GM18526 (cell line): ENCODE data around the gene STX8.

Source experiments
- POLR2A ChIP-seq: IDR thresholded peaks from 3 replicates; pipeline ENCODE4 v1.6.1; 2011; ENCODE audit not compliant: insufficient read length; ENCODE audit errors: extremely low read depth

The STX8 gene

DNA sequence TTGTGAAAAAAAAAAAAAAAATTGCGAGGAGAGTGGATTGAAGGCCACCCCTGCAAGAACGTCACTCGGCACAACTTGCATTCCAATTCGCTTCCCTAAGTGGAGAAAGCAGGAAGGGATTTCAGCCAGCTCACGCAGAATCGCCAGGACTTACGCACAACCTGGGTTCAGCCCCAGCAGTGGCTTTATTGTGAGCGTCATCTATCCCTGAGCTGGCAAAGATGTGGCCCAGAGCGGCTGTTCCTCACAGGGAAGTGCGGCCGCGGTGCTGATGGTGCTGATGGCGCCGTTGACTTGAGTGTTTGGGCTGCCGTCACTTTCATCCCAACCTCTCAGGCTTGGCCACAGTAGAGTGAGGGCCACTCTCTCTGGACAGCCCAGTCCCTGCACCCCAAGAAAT lies 356.7 kb downstream of the STX8 start:
- TF ChIP-seq POLR2A, result no peak

DNA sequence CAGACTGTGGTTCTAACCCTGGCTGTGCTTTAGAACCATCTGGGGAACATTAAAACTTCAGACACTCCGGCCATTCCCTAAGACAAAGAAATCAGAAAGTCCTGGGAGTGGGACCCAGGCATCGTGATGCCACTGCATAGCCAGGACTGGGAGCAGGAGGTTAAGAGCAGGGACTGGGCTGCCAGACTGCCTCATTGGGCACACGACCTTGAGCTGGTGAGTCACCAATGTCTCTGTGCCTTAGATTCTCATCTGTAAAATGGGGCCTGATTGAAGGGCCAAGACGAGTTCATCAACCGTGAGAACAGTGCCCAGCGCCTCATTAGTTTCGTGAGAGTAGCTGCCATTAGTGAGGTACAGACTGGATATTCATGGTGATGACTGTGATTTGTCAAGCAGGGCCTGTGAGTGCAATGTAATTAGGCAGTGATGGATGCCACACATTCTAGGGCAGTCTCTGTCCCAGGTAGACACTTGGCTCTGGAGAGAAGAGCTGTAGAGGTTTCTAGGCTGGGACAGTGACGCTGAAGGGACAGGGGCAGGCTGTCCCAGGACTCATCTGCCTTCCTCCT lies 357.5 kb downstream of the STX8 start:
- no peak for TF ChIP-seq POLR2A

DNA sequence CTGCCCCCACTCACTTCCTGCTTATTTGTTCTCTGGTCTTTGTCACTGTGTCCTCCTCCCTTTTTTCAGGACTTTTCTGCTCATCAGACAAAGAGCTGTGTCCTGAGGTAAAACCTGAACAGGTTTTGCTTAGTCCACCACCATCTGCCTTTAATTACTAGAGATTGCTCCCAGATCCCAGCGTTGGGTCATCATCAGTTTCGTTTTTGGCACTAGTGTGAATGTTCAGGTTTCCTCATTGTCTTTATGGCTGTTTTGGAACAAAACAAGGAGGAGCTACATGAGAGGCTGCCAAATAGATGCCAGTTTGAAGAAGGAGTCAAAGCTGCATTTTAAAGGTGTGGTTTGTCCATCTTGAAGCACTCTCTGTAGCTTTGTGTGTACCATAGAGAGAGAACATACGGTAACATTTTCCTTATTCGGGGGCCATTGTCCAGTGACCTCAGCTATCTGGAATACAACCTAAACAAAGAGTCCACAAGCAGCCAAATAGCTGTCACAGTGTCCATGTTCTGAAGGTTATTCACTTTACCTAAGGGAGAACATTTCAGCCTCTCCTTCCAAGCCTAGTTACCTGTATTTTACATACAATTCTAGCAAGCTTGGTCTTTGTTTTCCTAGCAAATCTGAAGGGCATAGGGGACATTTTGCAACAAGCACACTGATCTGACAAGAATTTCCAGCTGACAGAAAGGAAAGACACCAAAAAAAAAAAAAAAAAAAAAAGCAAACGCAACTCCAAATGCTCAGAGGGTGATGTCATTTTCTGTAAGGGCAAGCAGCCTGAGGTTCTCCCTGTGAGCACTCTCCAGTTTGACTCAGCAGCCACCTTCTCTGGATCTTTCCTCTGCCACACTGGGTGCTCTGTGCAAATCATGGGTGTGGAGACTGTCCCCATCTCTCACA lies 358.2 kb downstream of the STX8 start:
- no peak for TF ChIP-seq POLR2A

DNA sequence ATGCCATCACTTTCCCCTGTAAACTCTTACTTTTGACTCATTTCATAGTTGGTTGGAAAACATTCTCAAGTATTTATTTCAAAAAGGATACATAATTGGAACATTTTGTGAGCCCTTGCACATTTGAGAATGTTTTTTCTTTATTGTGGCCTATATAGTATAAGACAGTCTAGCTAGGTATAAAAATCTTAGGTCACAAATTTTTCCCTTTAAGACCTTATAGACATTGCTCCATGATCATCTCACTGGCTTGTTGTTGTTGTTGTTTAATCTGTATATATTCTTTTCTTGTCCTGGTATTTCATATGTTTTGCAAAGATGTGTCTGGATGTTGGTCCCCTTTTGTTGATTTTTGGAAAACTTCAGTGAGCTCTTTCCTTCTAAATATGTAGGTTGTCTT lies 360.2 kb downstream of the STX8 start:
- no peak for TF ChIP-seq POLR2A

DNA sequence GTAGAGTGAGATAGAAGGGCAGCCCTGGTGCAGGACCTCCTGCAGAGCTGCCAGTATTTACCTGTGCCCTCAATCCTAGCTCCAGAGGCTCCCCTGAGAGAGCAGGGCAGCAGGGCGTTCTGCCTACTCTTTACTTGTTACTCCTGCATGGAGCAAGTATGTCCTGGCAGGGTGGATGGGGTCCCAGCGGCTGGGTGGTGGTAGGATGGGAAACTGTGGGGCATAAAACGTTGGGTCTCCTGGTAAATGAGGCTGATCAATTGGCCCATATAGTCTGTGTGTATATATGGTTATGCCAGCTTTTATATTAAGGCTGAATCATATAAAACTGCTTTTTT lies 362.3 kb downstream of the STX8 start:
- no peak for TF ChIP-seq POLR2A

DNA sequence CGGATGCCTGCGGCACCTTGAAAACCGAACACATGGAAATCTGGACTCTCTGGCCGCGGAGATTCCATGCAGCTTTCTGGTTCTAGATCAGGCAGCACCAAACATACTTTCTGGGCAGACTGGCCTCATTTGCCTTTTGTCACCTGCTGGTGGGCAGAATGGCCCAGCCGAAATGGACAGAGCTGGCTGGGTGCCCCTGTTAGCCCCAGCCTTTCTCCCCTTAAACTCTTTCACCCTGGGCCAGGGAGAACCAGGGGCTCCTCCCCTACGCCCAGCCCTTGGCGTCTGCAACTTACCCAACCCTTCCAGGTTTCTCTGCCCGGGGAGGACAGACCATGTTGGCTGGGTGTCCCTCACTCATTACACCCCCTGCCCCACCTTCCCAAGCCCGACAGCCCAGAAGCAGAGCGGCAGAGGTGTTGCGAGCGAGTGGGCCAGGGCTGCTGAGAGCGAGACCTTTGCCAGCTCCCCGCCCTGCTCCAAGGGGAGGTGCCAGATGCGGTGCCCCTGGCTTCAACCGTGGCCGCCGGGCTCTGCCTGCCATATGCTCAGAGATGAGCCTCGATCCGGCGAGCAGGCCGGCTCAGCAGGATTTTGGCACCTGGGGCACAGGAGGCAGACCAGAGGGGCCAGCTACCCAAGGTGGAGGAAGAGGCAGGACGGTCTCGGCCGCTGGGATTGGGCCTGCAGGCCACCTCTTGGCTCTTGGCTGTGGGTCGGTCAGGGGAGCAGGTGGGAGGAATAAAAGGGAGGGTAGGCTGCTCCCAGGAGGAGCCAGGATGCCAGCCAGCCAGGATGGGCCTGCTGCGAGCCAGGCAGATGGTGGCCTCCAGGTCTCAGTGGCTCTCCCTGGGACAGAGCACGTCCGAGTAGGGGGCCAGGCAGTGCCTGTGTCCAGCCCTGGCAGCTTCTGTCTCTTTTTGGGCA lies 363.0 kb downstream of the STX8 start:
- no peak for TF ChIP-seq POLR2A

DNA sequence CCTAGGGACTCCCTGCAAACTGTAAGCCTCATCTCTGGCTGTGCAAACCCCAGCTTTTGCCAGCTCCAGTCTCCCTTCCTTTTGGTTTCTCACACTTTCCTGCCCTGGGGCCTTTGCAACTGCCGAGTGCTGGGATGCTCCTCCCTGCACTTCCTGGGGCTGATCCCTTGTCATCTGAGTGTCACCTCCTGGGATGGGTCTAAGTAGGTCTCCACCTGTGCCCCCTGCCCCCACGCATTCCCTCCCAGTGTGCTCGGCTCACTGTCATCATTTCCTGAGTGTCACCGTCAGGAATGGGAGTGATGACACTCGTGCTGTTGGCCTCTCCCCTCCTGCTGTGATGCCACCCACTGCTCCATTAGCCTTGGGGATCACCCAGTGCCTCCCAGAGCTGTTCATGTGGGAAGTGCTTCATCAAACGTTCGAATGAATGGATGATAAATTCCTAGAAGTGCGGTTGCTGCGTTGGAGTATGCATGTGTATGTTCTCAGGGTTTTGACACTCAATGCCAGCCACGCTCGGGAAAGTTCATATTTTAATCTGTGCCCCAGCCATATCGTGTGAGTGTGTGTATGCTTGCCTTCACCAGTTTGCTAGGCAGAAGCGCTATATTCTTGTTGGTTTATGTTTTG lies 364.4 kb downstream of the STX8 start:
- TF ChIP-seq POLR2A, result no peak

DNA sequence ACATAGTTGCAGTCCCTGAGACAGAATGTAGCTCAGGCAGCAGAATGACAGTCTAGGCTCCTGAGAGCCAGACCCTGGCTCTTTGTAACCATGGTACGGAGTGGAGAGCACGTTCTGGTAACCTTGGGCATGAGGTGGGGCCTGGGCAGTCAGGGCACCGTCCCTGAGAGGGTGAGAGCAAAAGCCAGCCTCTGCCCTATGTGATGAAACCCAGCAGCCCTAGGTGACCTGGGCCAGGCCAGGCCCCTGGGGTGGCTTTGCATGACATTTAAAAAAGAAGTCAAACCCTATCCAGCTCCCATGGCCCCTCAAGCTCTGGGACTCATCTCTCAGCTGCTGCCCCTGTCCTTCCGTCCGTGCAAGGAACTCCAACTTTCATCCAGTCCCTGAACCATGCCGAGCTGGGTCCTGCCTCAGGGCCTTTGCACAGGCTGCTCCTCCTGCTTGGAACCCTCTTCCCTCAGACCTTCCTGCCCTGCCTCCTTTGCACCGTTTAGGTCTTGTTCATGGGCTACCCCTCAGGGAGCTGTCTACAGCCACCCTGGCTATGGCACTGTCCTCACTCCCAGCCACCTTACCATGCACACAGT lies 365.7 kb downstream of the STX8 start:
- TF ChIP-seq POLR2A, result no peak

DNA sequence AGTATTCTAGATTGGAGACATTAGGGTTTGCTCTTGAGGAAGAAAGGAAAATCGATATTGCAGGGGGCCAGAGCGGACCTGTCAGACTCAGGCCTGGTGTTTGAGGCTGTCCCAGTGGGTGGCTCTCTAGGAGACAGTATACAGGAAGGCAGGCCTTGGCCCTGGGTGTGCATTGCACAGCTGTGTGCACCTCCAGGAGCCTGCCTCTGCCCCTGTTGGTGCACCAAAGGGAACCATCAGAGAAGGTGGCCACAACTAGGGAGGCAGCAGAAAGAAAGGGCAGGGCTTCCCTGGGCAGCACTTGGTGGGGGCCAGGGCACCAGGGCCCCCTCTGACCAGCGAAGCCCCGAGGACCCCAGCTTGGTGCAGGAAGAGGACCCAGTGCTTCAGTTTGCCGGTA lies 366.3 kb downstream of the STX8 start:
- TF ChIP-seq POLR2A, result no peak

DNA sequence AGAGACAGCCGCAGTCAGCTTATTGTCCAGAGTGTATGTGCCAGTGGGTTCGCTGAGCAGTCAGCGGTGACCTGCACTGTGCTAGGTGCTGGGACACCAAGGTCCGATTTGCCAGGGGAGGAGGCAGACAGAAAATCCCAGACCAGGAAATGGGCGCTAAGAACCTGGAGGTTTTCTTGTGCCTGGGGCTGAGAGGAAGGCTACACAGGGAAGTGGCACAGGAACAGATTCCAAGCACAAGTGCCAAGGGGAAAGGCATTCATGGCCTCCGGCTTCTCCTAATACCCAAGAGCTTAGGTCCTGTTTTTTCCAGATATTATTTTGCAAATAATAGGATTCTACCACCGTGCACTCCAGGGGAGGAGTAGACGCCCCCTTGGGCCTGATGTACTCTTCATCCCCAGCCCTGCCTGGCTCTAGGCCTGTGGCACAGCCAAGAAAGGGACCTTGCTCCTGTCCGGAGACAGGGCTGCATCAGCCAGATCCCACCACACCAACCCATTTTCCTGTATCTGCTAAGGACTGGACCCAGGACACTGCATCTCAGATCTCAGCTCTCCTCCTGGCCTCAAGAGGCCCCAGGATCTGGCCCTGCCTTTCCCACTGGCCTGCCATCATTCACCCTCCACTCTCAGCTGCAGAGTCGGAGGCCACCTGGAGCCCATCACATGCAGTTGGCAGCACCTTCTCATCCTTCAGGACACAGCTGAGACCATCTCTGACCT lies 367.1 kb downstream of the STX8 start:
- TF ChIP-seq POLR2A, result no peak

DNA sequence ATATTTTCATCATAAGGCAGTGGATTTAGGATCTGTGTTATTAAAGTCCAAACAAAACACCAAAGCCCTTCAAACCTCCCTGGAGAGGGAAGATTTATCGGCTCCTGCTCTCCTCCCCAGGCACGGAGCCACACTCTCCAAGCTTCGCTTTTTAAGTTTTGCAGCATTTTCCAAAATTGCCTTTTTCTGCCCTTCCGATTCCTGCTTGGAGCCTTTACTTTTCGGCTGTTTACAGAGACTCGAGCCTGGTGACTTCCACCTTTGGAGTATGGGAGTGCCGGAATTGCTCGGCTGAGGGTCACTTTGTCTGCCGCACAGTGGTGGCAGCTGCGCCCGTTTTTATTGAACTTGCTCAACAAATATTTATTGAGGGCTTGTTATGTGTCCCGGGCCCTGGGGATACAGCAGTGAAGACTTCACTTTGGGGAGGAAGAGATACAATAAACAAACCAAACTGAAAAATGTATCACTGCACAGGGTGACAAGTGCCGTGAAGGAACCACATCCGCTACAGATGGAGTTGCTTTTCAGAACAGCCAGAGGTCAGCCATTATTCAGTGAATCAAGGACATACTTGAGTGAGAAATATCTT lies 368.8 kb downstream of the STX8 start:
- no peak for TF ChIP-seq POLR2A

DNA sequence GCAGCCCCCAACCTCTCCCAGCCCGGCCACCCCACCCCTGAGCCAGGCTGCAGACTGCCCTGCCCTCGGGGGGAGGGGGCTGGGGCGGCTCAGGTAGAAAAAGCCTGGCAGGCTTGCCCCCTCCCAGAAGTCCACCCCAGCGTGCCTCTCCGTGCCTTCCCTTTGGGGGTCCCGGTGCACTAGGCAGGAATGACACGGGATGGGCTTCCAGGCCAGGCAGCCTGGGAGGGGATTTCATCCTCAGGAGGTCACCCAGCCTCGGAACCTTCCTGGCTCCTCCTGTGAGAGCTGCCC lies 369.3 kb downstream of the STX8 start:
- no peak for TF ChIP-seq POLR2A

DNA sequence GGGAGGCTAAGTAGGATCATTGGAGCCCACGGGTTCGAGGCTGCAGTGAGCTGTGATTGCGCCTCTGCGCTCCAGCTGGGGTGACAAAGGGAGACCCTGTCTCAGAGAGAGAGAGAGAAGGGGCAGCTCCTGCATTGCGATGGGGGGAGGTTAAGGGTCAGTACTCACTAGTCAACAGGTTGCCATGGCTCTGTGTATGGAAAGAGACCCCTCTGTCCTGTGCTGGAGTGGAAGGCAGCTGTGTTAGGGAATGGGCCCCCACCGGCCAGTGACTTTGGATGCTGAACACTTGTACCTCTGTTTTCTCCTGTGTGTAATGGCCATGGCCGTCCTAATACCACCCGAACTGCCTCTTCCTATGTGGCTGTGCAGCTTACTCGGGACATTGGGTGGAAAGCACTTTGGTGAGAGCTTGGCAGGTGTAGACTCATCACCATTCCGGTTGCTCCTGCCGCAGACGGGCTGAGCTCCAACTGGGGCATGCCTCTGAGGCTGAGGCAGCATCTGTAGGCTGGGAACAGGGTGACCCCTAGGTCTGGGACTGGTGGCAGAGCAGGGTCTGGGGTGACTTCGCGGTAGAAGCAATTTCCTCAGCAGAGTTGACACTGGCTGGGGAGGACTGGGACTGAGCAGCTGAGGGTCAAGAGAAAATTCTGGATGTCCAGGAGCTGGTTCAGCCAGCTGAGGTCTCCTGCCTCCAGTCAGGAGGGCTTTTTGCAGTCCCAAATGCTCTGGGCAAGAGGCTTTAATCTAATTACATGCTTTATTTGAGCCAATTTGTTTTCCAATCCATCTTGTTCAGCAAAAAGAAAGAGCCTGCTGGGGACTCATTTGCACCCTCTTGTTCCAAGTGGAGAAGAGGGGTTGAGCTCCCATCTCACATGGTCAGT lies 369.9 kb downstream of the STX8 start:
- no peak for TF ChIP-seq POLR2A

DNA sequence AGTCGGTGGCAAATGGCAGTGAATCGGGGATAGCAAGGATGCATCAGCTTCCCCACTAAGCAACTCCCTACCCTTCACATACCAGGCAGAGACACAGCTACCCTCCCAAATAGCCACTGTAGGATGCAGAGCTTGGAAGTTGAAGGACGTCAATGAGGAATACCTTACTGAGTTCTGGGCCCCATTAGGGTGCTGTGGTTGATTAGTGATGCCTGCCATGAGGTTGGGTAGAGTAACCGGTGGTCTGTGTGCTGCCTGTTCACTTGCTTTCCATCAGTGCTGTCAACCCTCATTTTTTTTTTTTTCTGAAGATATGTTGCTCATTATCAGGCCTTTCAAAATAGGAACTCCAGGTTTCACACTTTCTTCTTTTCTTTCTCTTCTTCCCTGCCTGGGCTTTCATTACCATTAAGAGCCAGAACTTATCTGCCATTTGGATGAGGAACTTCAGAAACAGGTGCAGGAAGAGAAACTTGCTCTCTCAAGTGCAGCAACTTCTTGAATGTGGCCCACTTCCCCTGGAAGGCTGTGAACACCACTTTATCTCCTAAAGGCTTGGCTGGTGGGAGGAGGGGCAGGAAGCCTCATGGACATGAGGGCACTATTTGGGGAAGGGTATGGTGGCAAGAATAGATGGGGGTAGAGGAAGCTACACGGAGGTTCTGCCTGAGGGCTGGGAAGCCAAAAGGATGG lies 370.8 kb downstream of the STX8 start:
- TF ChIP-seq POLR2A, result no peak
